Neutrophil (primary cell): Measurements from ENCODE around the gene RIT2.

Experiments
- H3K27ac ChIP-seq: fragments of 200-600 bp; sonication (generic); 2 replicates; pipeline ENCODE4 v1.5.1; 2016; ENCODE audit warnings: mild to moderate bottlenecking, moderate library complexity
- H3K27me3 ChIP-seq: fragments of 200-600 bp; sonication (generic); 2 replicates; pipeline ENCODE4 v1.6.0; 2016; ENCODE audit warnings: mild to moderate bottlenecking
- H3K36me3 ChIP-seq: fragments of 200-600 bp; sonication (generic); 2 replicates; pipeline ENCODE4 v1.5.1; 2017
- H3K4me1 ChIP-seq, 2 experiments: fragments of 200-600 bp in 1 of 2; sonication (generic) in 1 of 2; 1 replicate in 1 of 2; 2 replicates in 1 of 2; pipeline versions ENCODE4 v1.5.1 to v1.6.1; 2013 to 2016; ENCODE audit warnings: low read depth in 1 of 2, low read length in 1 of 2, mild to moderate bottlenecking in 1 of 2, moderate library complexity in 1 of 2; ENCODE audit not compliant: control insufficient read depth in 1 of 2, insufficient read depth in 1 of 2
- H3K4me3 ChIP-seq, 2 experiments: fragments of 200-600 bp in 1 of 2; sonication (generic) in 1 of 2; 1 replicate in 1 of 2; 2 replicates in 1 of 2; pipeline ENCODE4 v1.5.1; 2013 to 2016; ENCODE audit warnings: low read depth in 1 of 2, low read length in 1 of 2, mild to moderate bottlenecking in 1 of 2, moderate library complexity in 1 of 2
- H3K9me3 ChIP-seq: fragments of 200-600 bp; sonication (generic); 2 replicates; pipeline ENCODE4 v1.5.1; 2016
- CTCF ChIP-seq: fragments of 200-600 bp; sonication (generic); IDR thresholded peaks from 2 replicates; pipeline ENCODE4 v1.5.1; 2016; ENCODE audit warnings: antibody characterized with exemption

RIT2 gene

GRCh38 chr18:42909095-42909494 lies 206.4 kb downstream of the RIT2 start:
- Histone ChIP-seq H3K27ac (no peak overlapping the region), H3K36me3 (no peaks in the 10 kb centered on the region), H3K27me3 (no peaks in the 10 kb centered on the region), H3K9me3 (no peaks in the 10 kb centered on the region), H3K4me3 (no peak overlapping the region), H3K4me1 (no peaks in the 10 kb centered on the region)
- TF ChIP-seq CTCF, result no peak

- TF ChIP-seq CTCF, result no peak
- no peaks in the 10 kb centered on the region for H3K27me3 ChIP-seq
- no peak overlapping the region for H3K4me3 ChIP-seq
- H3K4me1 ChIP-seq, result no peaks in the 10 kb centered on the region
- no peaks in the 10 kb centered on the region for H3K9me3 ChIP-seq
- no peak overlapping the region for H3K27ac ChIP-seq
- no peaks in the 10 kb centered on the region for H3K36me3 ChIP-seq
Measured at GRCh38 chr18:42906761-42907160, 208.7 kb downstream of the RIT2 start.

- no peaks in the 10 kb centered on the region for H3K4me1 ChIP-seq
- H3K27me3 ChIP-seq, result no peaks in the 10 kb centered on the region
- no peaks in the 10 kb centered on the region for H3K36me3 ChIP-seq
- H3K4me3 ChIP-seq, result no peak overlapping the region
- no peaks in the 10 kb centered on the region for H3K9me3 ChIP-seq
- TF ChIP-seq CTCF, result no peak
- no peak overlapping the region for H3K27ac ChIP-seq
Measured at GRCh38 chr18:42901161-42901560, 214.3 kb downstream of the RIT2 start.

GRCh38 chr18:42893977-42894376 lies 221.5 kb downstream of the RIT2 start:
- no peak for TF ChIP-seq CTCF
- no peak overlapping the region for H3K4me3 ChIP-seq
- H3K4me1 ChIP-seq, result no peaks in the 10 kb centered on the region
- H3K36me3 ChIP-seq, result no peaks in the 10 kb centered on the region
- no peak overlapping the region for H3K27ac ChIP-seq
- no peaks in the 10 kb centered on the region for H3K9me3 ChIP-seq
- H3K27me3 ChIP-seq, result no peaks in the 10 kb centered on the region

GRCh38 chr18:42892181-42892580 lies 223.3 kb downstream of the RIT2 start:
- Histone ChIP-seq H3K9me3 (no peaks in the 10 kb centered on the region), H3K4me3 (no peak overlapping the region), H3K27ac (no peak overlapping the region), H3K36me3 (no peaks in the 10 kb centered on the region), H3K27me3 (no peaks in the 10 kb centered on the region), H3K4me1 (no peaks in the 10 kb centered on the region)
- TF ChIP-seq CTCF, result no peak

- H3K4me1 ChIP-seq, result no peaks in the 10 kb centered on the region
- no peaks in the 10 kb centered on the region for H3K27me3 ChIP-seq
- no peak overlapping the region for H3K4me3 ChIP-seq
- H3K9me3 ChIP-seq, result no peaks in the 10 kb centered on the region
- H3K36me3 ChIP-seq, result no peaks in the 10 kb centered on the region
- no peak overlapping the region for H3K27ac ChIP-seq
- TF ChIP-seq CTCF, result no peak
Measured at GRCh38 chr18:42891705-42892104, 223.8 kb downstream of the RIT2 start.
